Parathyroid adenoma (tissue), 2 donors: ENCODE measurements around the gene CLASP1.

Experiments used
- H2AFZ ChIP-seq: fragments of 300-600 bp; sonication (generic); one replicate; pipeline ENCODE4 v1.7.0; 2017; ENCODE audit warnings: antibody characterized with exemption, mild to moderate bottlenecking
- H3K27ac ChIP-seq: fragments of 300-600 bp; sonication (generic); one replicate; pipeline ENCODE4 v1.7.0; 2017
- H3K27me3 ChIP-seq: fragments of 300-600 bp; sonication (generic); one replicate; pipeline ENCODE4 v1.7.0; 2017; ENCODE audit warnings: low read length; ENCODE audit not compliant: control insufficient read depth, insufficient read depth
- H3K36me3 ChIP-seq: fragments of 300-600 bp; sonication (generic); one replicate; pipeline ENCODE4 v1.7.0; 2017; ENCODE audit warnings: low read length; ENCODE audit not compliant: control insufficient read depth, insufficient read depth
- H3K4me1 ChIP-seq: fragments of 300-600 bp; sonication (generic); one replicate; pipeline ENCODE4 v1.7.0; 2017; ENCODE audit warnings: control low read depth
- H3K4me2 ChIP-seq: fragments of 300-600 bp; sonication (generic); one replicate; pipeline ENCODE4 v1.7.0; 2017; ENCODE audit warnings: low read length
- H3K4me3 ChIP-seq: fragments of 300-600 bp; sonication (generic); one replicate; pipeline ENCODE4 v1.7.0; 2017; ENCODE audit warnings: low read depth, low read length
- H3K79me2 ChIP-seq: fragments of 300-600 bp; sonication (generic); one replicate; pipeline ENCODE4 v1.7.0; 2017; ENCODE audit warnings: control low read depth
- H3K9ac ChIP-seq: fragments of 300-600 bp; sonication (generic); one replicate; pipeline ENCODE4 v1.7.0; 2017; ENCODE audit warnings: mild to moderate bottlenecking
- H3K9me3 ChIP-seq: fragments of 300-600 bp; sonication (generic); one replicate; pipeline ENCODE4 v1.7.0; 2017; ENCODE audit warnings: low read length; ENCODE audit not compliant: control insufficient read depth
- CTCF ChIP-seq: fragments of 300-600 bp; sonication (generic); IDR thresholded peaks from one replicate; pipeline ENCODE4 v1.7.0; 2017; ENCODE audit warnings: antibody characterized with exemption, mild to moderate bottlenecking
- donor health status: primary hyperparathyroidism.

The CLASP1 gene

GRCh38 chr2:121545913-121546312 lies 103.3 kb downstream of the CLASP1 start:
- Histone ChIP-seq H3K9ac (no peak overlapping the region), H3K4me1 (no peaks in the 10 kb centered on the region), H3K9me3 (no peaks in the 10 kb centered on the region), H3K79me2 (peaks cover 60% of the 10 kb centered on the region), H3K27ac (no peak overlapping the region), H3K36me3 (no peaks in the 10 kb centered on the region), H3K27me3 (no peaks in the 10 kb centered on the region), H2AFZ (no peak overlapping the region), H3K4me2 (no peak overlapping the region), H3K4me3 (no peak overlapping the region)
- no peak for TF ChIP-seq CTCF

- H3K36me3 ChIP-seq: no peaks in the 10 kb centered on the region
- no peaks in the 10 kb centered on the region for H3K27me3 ChIP-seq
- no peak overlapping the region for H2AFZ ChIP-seq
- no peaks in the 10 kb centered on the region for H3K4me1 ChIP-seq
- no peak overlapping the region for H3K4me3 ChIP-seq
- no peak overlapping the region for H3K4me2 ChIP-seq
- TF ChIP-seq CTCF: no peak
- H3K79me2 ChIP-seq: peaks cover 53% of the 10 kb centered on the region
- H3K9me3 ChIP-seq: no peaks in the 10 kb centered on the region
- no peak overlapping the region for H3K9ac ChIP-seq
- H3K27ac ChIP-seq: no peak overlapping the region
Measured at GRCh38 chr2:121545257-121545656, 104.0 kb downstream of the CLASP1 start.

- Histone ChIP-seq H3K36me3 (no peaks in the 10 kb centered on the region), H3K27ac (no peak overlapping the region), H2AFZ (no peak overlapping the region), H3K27me3 (no peaks in the 10 kb centered on the region), H3K4me2 (no peak overlapping the region), H3K9me3 (no peaks in the 10 kb centered on the region), H3K9ac (no peak overlapping the region), H3K4me3 (no peak overlapping the region), H3K79me2 (peaks cover 38% of the 10 kb centered on the region), H3K4me1 (peaks cover 4% of the 10 kb centered on the region)
- TF ChIP-seq CTCF: no peak
Measured at GRCh38 chr2:121541495-121541894, 107.8 kb downstream of the CLASP1 start.

- peaks cover 4% of the 10 kb centered on the region for H3K4me1 ChIP-seq
- H3K27ac ChIP-seq: no peak overlapping the region
- no peak overlapping the region for H3K9ac ChIP-seq
- no peaks in the 10 kb centered on the region for H3K9me3 ChIP-seq
- no peaks in the 10 kb centered on the region for H3K27me3 ChIP-seq
- no peaks in the 10 kb centered on the region for H3K36me3 ChIP-seq
- no peak overlapping the region for H2AFZ ChIP-seq
- TF ChIP-seq CTCF: no peak
- H3K79me2 ChIP-seq: peaks cover 30% of the 10 kb centered on the region
- H3K4me3 ChIP-seq: no peak overlapping the region
- no peak overlapping the region for H3K4me2 ChIP-seq
Measured at GRCh38 chr2:121539750-121540469, 109.4 kb downstream of the CLASP1 start.
